Erythroblast (primary cell): ENCODE results near the gene MB21D2.

Experiments used
- GATA1 ChIP-seq: IDR thresholded peaks from 2 replicates; pipeline ENCODE4 v1.6.1; 2011; ENCODE audit warnings: low read depth, mild to moderate bottlenecking, control low read depth, low read length, moderate library complexity
- POLR2A ChIP-seq: IDR thresholded peaks from 2 replicates; pipeline ENCODE4 v1.6.1; 2011; ENCODE audit warnings: mild to moderate bottlenecking, low read length

- TF ChIP-seq POLR2A (no peak), GATA1 (no peak)
Observed at GRCh38 chr3:192850451-192850981, 67.1 kb downstream of the MB21D2 start.
